Measurements from ENCODE around the gene TIGD4. TPM values are rescaled to one million over a fixed set of nuclear protein-coding genes. Genes with fewer than 3 reads are reported as not detected.

TIGD4 gene
- total and polyA plus RNA-seq, 2 of the 13 experiments (the other 11 are each of a cell fraction or from before 2014, with no cell fraction given), result 0.15 to 0.62 TPM

- TF ChIP-seq AKNA (CRISPR knock-in tag; IDR thresholded peaks at IDR 0.05; ENCODE audit: borderline replicate concordance) (no peak), HES4 (CRISPR knock-in tag; IDR thresholded peaks at IDR 0.05; ENCODE audit: borderline replicate concordance) (peak; percentile 50; the same call in 1 of the 2 replicates), TOPORS (CRISPR knock-in tag; IDR thresholded peaks at IDR 0.05) (no peak), ZNF432 (CRISPR knock-in tag; IDR thresholded peaks at IDR 0.05; ENCODE audit: borderline replicate concordance) (no peak), ZFAT (CRISPR knock-in tag; conservative IDR thresholded peaks at IDR 0.05) (no peak), NFE2L1 (CRISPR knock-in tag; IDR thresholded peaks at IDR 0.05; ENCODE audit: borderline replicate concordance) (no peak), PHF5A (CRISPR knock-in tag; IDR thresholded peaks at IDR 0.05; ENCODE audit: low read depth, unreplicated experiment) (peak; percentile 49), SP1 (IDR thresholded peaks at IDR 0.05) (no peak), SP1 (CRISPR knock-in tag; IDR thresholded peaks at IDR 0.05) (peak; percentile 60; the same call in 1 of the 2 replicates), GMEB1 (CRISPR knock-in tag; IDR thresholded peaks at IDR 0.05; ENCODE audit: borderline replicate concordance) (peak; percentile 83; the same call in 1 of the 2 replicates), ZNF275 (CRISPR knock-in tag; IDR thresholded peaks at IDR 0.05; ENCODE audit: borderline replicate concordance) (no peak), FOXJ3 (CRISPR knock-in tag; IDR thresholded peaks at IDR 0.05; ENCODE audit: borderline replicate concordance) (peak; percentile 71; the same call in 1 of the 2 replicates), ZC3H13 (CRISPR knock-in tag; IDR thresholded peaks at IDR 0.05) (no peak), ZNF556 (CRISPR knock-in tag; IDR thresholded peaks at IDR 0.05; ENCODE audit: borderline replicate concordance) (peak; percentile 79), ZKSCAN1 (IDR thresholded peaks at IDR 0.05; ENCODE audit: low read length) (no peak), PAXIP1 (CRISPR knock-in tag; conservative IDR thresholded peaks at IDR 0.05) (peak; percentile 66), HMG20A (CRISPR knock-in tag; IDR thresholded peaks at IDR 0.05; ENCODE audit: borderline replicate concordance) (no peak)
These were observed at the start of gene TIGD4, which contains the start of gene ARFIP1 (continued) for GRCh38 chr4:152779513-152780266.
